H1 (cell line): ENCODE results near the gene CX3CR1. TPM values are rescaled to one million over a fixed set of nuclear protein-coding genes. Genes with fewer than 3 reads are reported as not detected.

Experiments used
- CTCF ChIA-PET: fragments of 300-600 bp; sonication (Branson Sonifier 250); formaldehyde crosslinking; loops from one replicate; lab custom pipeline; 2021; ENCODE audit not compliant: partially characterized antibody; lab: Charles Lee
- POLR2A ChIA-PET: fragments of 300-600 bp; sonication (Branson Sonifier 250); formaldehyde crosslinking; loops from one replicate; lab custom pipeline; 2021; ENCODE audit warnings: inconsistent platforms; ENCODE audit not compliant: partially characterized antibody; lab: Charles Lee
- DNase-seq, 2 experiments: peaks; one replicate each; pipeline versions ENCODE4 v3.0.0 to v3.0.0-alpha.2; 2010 to 2022; ENCODE audit warnings: low spot score in 2 of 2, low read depth in 1 of 2, mixed read lengths in 1 of 2
- FAIRE-seq: peaks from 2 replicates; lab custom pipeline; 2011; peaks lifted over from hg19 to GRCh38; lab: Jason Lieb, UNC
- H2AFZ ChIP-seq: 2 replicates; pipeline ENCODE4 v1.8.1; 2012; ENCODE audit warnings: low read length, inconsistent platforms
- H2AK5ac ChIP-seq: 2 replicates; pipeline ENCODE4 v1.6.1; 2013; ENCODE audit warnings: low read depth, low read length
- H2BK120ac ChIP-seq: replicated peaks from 2 replicates; pipeline ENCODE3; 2013; ENCODE audit warnings: low read depth, low read length, inconsistent platforms
- H2BK12ac ChIP-seq: 2 replicates; pipeline ENCODE4 v1.6.1; 2013; ENCODE audit warnings: low read depth, low read length
- H2BK15ac ChIP-seq: 2 replicates; pipeline ENCODE4 v1.6.1; 2013; ENCODE audit warnings: low read length
- H2BK20ac ChIP-seq: 2 replicates; pipeline ENCODE4 v1.6.1; 2013; ENCODE audit warnings: low read length
- H2BK5ac ChIP-seq: 2 replicates; pipeline ENCODE4 v1.6.1; 2013; ENCODE audit warnings: low read depth, low read length
- H3K14ac ChIP-seq: 2 replicates; pipeline ENCODE4 v1.6.1; 2013; ENCODE audit warnings: inconsistent platforms; ENCODE audit not compliant: insufficient read length
- H3K18ac ChIP-seq: 2 replicates; pipeline ENCODE4 v1.6.1; 2013; ENCODE audit warnings: low read length; ENCODE audit errors: extremely low read depth
- H3K23ac ChIP-seq: 2 replicates; pipeline ENCODE4 v1.6.1; 2013; ENCODE audit warnings: inconsistent platforms; ENCODE audit not compliant: insufficient read length
- H3K23me2 ChIP-seq: 2 replicates; pipeline ENCODE4 v1.6.1; 2013; ENCODE audit warnings: low read depth, low read length
- H3K27ac ChIP-seq: 2 replicates; pipeline ENCODE4 v1.6.1; 2011; ENCODE audit warnings: low read depth, low read length, inconsistent platforms
- H3K27me3 ChIP-seq, 4 experiments: replicated peaks in 1 of 4; 1 replicate in 1 of 4; 2 replicates in 3 of 4; pipeline versions ENCODE4 v1.6.1 to v1.8.1; 2011 to 2013; ENCODE audit warnings: low read length in 3 of 4, mild to moderate bottlenecking in 3 of 4, inconsistent platforms in 2 of 4, mixed read lengths in 2 of 4, moderate library complexity in 1 of 4; ENCODE audit not compliant: control insufficient read depth in 3 of 4, insufficient read depth in 3 of 4; ENCODE audit errors: extremely low read depth in 1 of 4
- H3K36me3 ChIP-seq, 4 experiments: 2 replicates each; pipeline versions ENCODE4 v1.6.1 to v1.8.1; 2011 to 2013; ENCODE audit warnings: mild to moderate bottlenecking in 4 of 4, low read length in 3 of 4, moderate library complexity in 2 of 4, control low read depth in 1 of 4, inconsistent platforms in 1 of 4; ENCODE audit not compliant: insufficient read depth in 4 of 4, control insufficient read depth in 2 of 4
- H3K4ac ChIP-seq: replicated peaks from 2 replicates; pipeline ENCODE3; 2013; ENCODE audit warnings: low read length, low read depth, mixed read lengths, inconsistent platforms; ENCODE audit not compliant: insufficient read length
- H3K4me1 ChIP-seq, 4 experiments: replicated peaks in 1 of 4; 1 replicate in 1 of 4; 2 replicates in 3 of 4; pipeline versions ENCODE4 v1.6.1 to v1.8.1; 2011 to 2013; ENCODE audit warnings: low read length in 3 of 4, inconsistent platforms in 2 of 4, mixed read lengths in 1 of 4; ENCODE audit not compliant: insufficient read depth in 4 of 4, control insufficient read depth in 3 of 4
- H3K4me2 ChIP-seq, 2 experiments: 2 replicates each; pipeline versions ENCODE4 v1.6.1 to v1.8.1; 2011 to 2013; ENCODE audit warnings: low read depth in 2 of 2, low read length in 2 of 2, control low read depth in 1 of 2, inconsistent platforms in 1 of 2, mild to moderate bottlenecking in 1 of 2; ENCODE audit not compliant: insufficient read depth in 1 of 2
- H3K4me3 ChIP-seq, 4 experiments: fragments of 200-600, 300-600 bp in 1 of 4; sonication (generic), shearing (Covaris generic), sonication (Bioruptor Twin) in 1 of 4; 2 replicates each; pipeline versions ENCODE4 v1.5.1 to v1.8.1; 2011 to 2016; ENCODE audit warnings: low read length in 4 of 4, low read depth in 3 of 4, control low read depth in 2 of 4, inconsistent platforms in 2 of 4, mild to moderate bottlenecking in 2 of 4, mixed read lengths in 1 of 4, moderate library complexity in 1 of 4; ENCODE audit not compliant: insufficient read depth in 2 of 4; ENCODE audit errors: extremely low read depth in 1 of 4
- H3K56ac ChIP-seq: replicated peaks from 2 replicates; pipeline ENCODE3; 2013; ENCODE audit warnings: low read depth, mild to moderate bottlenecking, mixed read lengths, low read length, inconsistent platforms; ENCODE audit not compliant: insufficient read length
- H3K79me1 ChIP-seq: 2 replicates; pipeline ENCODE4 v1.6.1; 2013; ENCODE audit warnings: low read depth, low read length, control low read depth
- H3K79me2 ChIP-seq, 2 experiments: 2 replicates each; pipeline versions ENCODE4 v1.6.1 to v1.8.1; 2012 to 2013; ENCODE audit warnings: low read length in 2 of 2, mild to moderate bottlenecking in 2 of 2, inconsistent platforms in 1 of 2; ENCODE audit not compliant: insufficient read depth in 2 of 2, control insufficient read depth in 1 of 2
- H3K9ac ChIP-seq, 4 experiments: replicated peaks in 1 of 4; 1 replicate in 1 of 4; 2 replicates in 3 of 4; pipeline versions ENCODE4 v1.6.1 to v1.8.1; 2011 to 2013; ENCODE audit warnings: low read depth in 3 of 4, low read length in 3 of 4, control low read depth in 2 of 4, mild to moderate bottlenecking in 2 of 4, moderate library complexity in 2 of 4, inconsistent platforms in 1 of 4; ENCODE audit errors: extremely low read depth in 1 of 4
- H3K9me3 ChIP-seq, 2 experiments: 2 replicates each; pipeline versions ENCODE4 v1.6.1 to v1.8.1; 2012 to 2013; ENCODE audit warnings: mild to moderate bottlenecking in 2 of 2, moderate library complexity in 2 of 2, control low read depth in 1 of 2, inconsistent platforms in 1 of 2, low read depth in 1 of 2, low read length in 1 of 2, mixed read lengths in 1 of 2; ENCODE audit not compliant: insufficient read depth in 2 of 2
- H4K20me1 ChIP-seq, 2 experiments: replicated peaks in 1 of 2; 2 replicates each; pipeline versions ENCODE3 to v1.8.1; 2011 to 2013; ENCODE audit warnings: inconsistent platforms in 2 of 2, low read length in 2 of 2, mild to moderate bottlenecking in 1 of 2; ENCODE audit not compliant: insufficient read depth in 2 of 2, control insufficient read depth in 1 of 2
- H4K5ac ChIP-seq: 2 replicates; pipeline ENCODE4 v1.6.1; 2013; ENCODE audit warnings: low read length, low read depth, mixed read lengths, inconsistent platforms; ENCODE audit not compliant: insufficient read length
- H4K8ac ChIP-seq: 2 replicates; pipeline ENCODE4 v1.8.0; 2013; ENCODE audit warnings: mild to moderate bottlenecking, moderate library complexity, low read length, inconsistent platforms; ENCODE audit not compliant: insufficient read depth; ENCODE audit errors: extremely low read depth
- H4K91ac ChIP-seq: replicated peaks from 2 replicates; pipeline ENCODE3; 2013; ENCODE audit warnings: low read length, mixed read lengths, inconsistent platforms; ENCODE audit not compliant: insufficient read length
- CBX5 ChIP-seq: fragments of 300-800, 300-1000 bp; sonication (generic); IDR thresholded peaks from 2 replicates; pipeline ENCODE4 v1.7.1; 2016; ENCODE audit warnings: antibody characterized with exemption, low read length, low read depth
- KDM4A ChIP-seq: IDR thresholded peaks from one replicate; pipeline ENCODE4 v1.7.1; 2012; ENCODE audit warnings: low read depth, mild to moderate bottlenecking, moderate library complexity, low read length, inconsistent platforms; ENCODE audit not compliant: severe bottlenecking
- RAD21 ChIP-seq, 2 experiments: IDR thresholded peaks in 1 of 2; conservative IDR thresholded peaks in 1 of 2; 2 replicates each; pipeline ENCODE4 v1.6.1; 2011; ENCODE audit warnings: low read depth in 2 of 2, low read length in 2 of 2, improper control_type of control experiment in 1 of 2, inconsistent platforms in 1 of 2, mild to moderate bottlenecking in 1 of 2, moderate library complexity in 1 of 2
- RBBP5 ChIP-seq: IDR thresholded peaks from 2 replicates; pipeline ENCODE4 v1.7.1; 2012; ENCODE audit warnings: low read depth, mild to moderate bottlenecking, inconsistent platforms, low read length, moderate library complexity, borderline replicate concordance
- RNF2 ChIP-seq: fragments of 200-900, 300-1000 bp; sonication (generic); IDR thresholded peaks from 2 replicates; pipeline ENCODE4 v1.7.1; 2016; ENCODE audit warnings: borderline replicate concordance, low read depth, mild to moderate bottlenecking, antibody characterized with exemption, low read length; ENCODE audit not compliant: poor library complexity, severe bottlenecking; ENCODE audit errors: missing control alignments
- SAP30 ChIP-seq: fragments of 300-600 bp; sonication (generic); IDR thresholded peaks from 2 replicates; pipeline ENCODE4 v1.7.1; 2012; ENCODE audit warnings: low read length, moderate library complexity, mild to moderate bottlenecking, inconsistent platforms; ENCODE audit not compliant: insufficient read depth, insufficient replicate concordance
- SIRT6 ChIP-seq: IDR thresholded peaks from one replicate; pipeline ENCODE4 v1.7.1; 2012; ENCODE audit warnings: low read length, inconsistent platforms
- SUZ12 ChIP-seq: fragments of 200-600 bp; sonication (generic); IDR thresholded peaks from 2 replicates; pipeline ENCODE4 v1.6.1; 2012; ENCODE audit warnings: mild to moderate bottlenecking, inconsistent platforms, low read length, moderate library complexity, mixed read lengths
- WGBS, 2 experiments: shearing (Covaris generic) in 1 of 2; methylation state at CpG; one replicate each; pipeline versions ENCODE4 v1.1.6 to v1.1.7; 2013 to 2015; ENCODE audit warnings: low lambda C conversion rate in 2 of 2, mixed read lengths in 2 of 2, inconsistent platforms in 1 of 2, low coverage in 1 of 2, missing lambda C conversion rate in 1 of 2; ENCODE audit not compliant: insufficient replicate concordance in 2 of 2, insufficient coverage in 1 of 2, insufficient read length in 1 of 2; ENCODE audit errors: extremely low coverage in 1 of 2, missing lambda C conversion rate in 1 of 2; 5-methylcytosine and 5-hydroxymethylcytosine counted together
- polyA plus RNA-seq, 7 experiments: library from polyadenylated mRNA; depleted of rRNA in 3 of 7; stranded (reverse) in 5 of 7; unstranded in 2 of 7; fragments of >200 nt in 5 of 7; fragments of 200-250 nt in 2 of 7; gene quantifications; 1 replicate in 5 of 7; 2 replicates in 1 of 7; 4 replicates in 1 of 7; pipeline versions ENCODE4 v1.2.1 to v1.2.3, GENCODE V29; 2011 to 2013; ENCODE audit warnings: missing spikeins in 2 of 7, mixed read lengths in 2 of 7
- total RNA-seq: library from RNA; stranded (reverse); fragmentation: NEBNext Ultra II Directional; extraction: Animal tissue kit (Norgen Biotek cat#: 25700); gene quantifications from 2 replicates; pipeline ENCODE4 v1.2.1, GENCODE V29; 2021
- TF ChIP-seq, protein P1 (sequence below): IDR thresholded peaks from 2 replicates; pipeline ENCODE4 v1.6.1; 2012; ENCODE audit warnings: low read length, inconsistent platforms
- TF ChIP-seq, protein P2 (sequence below): IDR thresholded peaks from 2 replicates; pipeline ENCODE4 v1.6.1; 2011; ENCODE audit warnings: low read length, improper control_type of control experiment

Gene CX3CR1
- total and polyA plus RNA-seq, 2 of the 8 experiments (the other 6 are each of a cell fraction or from before 2014, with no cell fraction given): 0.08 TPM; not detected in 1

DNA sequence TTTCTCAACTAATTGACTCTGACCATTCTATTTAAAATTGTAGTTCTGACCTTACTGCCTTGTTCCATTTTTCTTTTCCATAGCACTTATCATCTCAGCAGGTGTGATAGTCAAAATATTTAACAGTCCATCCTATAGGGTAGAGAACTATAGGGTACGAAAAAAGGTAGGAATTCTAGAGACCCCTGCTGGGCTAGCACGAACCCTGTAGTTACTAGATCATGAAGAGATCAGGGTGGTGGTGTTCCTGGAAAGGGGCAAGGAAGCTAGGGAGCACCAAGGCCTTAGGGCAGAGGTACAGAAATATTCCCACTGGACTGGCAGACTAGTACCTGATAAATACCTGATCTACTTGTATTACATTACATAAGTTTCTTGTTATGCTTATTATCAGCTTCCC lies 55.5 kb downstream of the CX3CR1 start:
- CTCF ChIA-PET: no interaction called here
- FAIRE-seq: no peak
- TF ChIP-seq RNF2 (no peak), SAP30 (no peak), SIRT6 (no peak), SUZ12 (no peak), RBBP5 (no peak), RAD21 (IDR thresholded peaks at IDR 0.05 in 1 of 2, conservative IDR thresholded peaks at IDR 0.05 in 1 of 2; ENCODE audit: low read depth in 2 of 2, low read length in 2 of 2) (no peak), KDM4A (no peak), CBX5 (no peak)
- TF ChIP-seq, protein P1, sequence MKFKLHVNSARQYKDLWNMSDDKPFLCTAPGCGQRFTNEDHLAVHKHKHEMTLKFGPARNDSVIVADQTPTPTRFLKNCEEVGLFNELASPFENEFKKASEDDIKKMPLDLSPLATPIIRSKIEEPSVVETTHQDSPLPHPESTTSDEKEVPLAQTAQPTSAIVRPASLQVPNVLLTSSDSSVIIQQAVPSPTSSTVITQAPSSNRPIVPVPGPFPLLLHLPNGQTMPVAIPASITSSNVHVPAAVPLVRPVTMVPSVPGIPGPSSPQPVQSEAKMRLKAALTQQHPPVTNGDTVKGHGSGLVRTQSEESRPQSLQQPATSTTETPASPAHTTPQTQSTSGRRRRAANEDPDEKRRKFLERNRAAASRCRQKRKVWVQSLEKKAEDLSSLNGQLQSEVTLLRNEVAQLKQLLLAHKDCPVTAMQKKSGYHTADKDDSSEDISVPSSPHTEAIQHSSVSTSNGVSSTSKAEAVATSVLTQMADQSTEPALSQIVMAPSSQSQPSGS: no peak
- TF ChIP-seq, protein P2, sequence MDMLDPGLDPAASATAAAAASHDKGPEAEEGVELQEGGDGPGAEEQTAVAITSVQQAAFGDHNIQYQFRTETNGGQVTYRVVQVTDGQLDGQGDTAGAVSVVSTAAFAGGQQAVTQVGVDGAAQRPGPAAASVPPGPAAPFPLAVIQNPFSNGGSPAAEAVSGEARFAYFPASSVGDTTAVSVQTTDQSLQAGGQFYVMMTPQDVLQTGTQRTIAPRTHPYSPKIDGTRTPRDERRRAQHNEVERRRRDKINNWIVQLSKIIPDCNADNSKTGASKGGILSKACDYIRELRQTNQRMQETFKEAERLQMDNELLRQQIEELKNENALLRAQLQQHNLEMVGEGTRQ: no peak

More for the DNA sequence above, 55.5 kb downstream of the CX3CR1 start:
- no peak overlapping the region for H2AK5ac ChIP-seq
- H3K79me2 ChIP-seq: no peaks in the 10 kb centered on the region
- H4K91ac ChIP-seq: no peak overlapping the region
- no peak overlapping the region for H3K23ac ChIP-seq
- H4K5ac ChIP-seq: no peak overlapping the region
- no peak overlapping the region for H2BK12ac ChIP-seq
- no peaks in the 10 kb centered on the region for H4K20me1 ChIP-seq
- no peak overlapping the region for H4K8ac ChIP-seq
- no peak overlapping the region for H3K4me3 ChIP-seq
- H3K23me2 ChIP-seq: no peaks in the 10 kb centered on the region
- H3K14ac ChIP-seq: no peak overlapping the region
- no peak for DNase-seq
- no peak overlapping the region for H2BK5ac ChIP-seq
- H3K36me3 ChIP-seq: no peaks in the 10 kb centered on the region
- no peaks in the 10 kb centered on the region for H3K9me3 ChIP-seq
- no peak overlapping the region for H2BK120ac ChIP-seq
- H3K18ac ChIP-seq: no peak overlapping the region
- no peak overlapping the region for H2BK20ac ChIP-seq
- H3K4me1 ChIP-seq: no peaks in the 10 kb centered on the region
- H3K56ac ChIP-seq: no peak overlapping the region
- no peak overlapping the region for H3K4ac ChIP-seq
- POLR2A ChIA-PET: no interaction called here
- H3K9ac ChIP-seq: no peak overlapping the region
- H3K79me1 ChIP-seq: no peaks in the 10 kb centered on the region
- no peak overlapping the region for H2BK15ac ChIP-seq
- no peak overlapping the region for H2AFZ ChIP-seq
- H3K27me3 ChIP-seq: no peaks in the 10 kb centered on the region
- no peak overlapping the region for H3K4me2 ChIP-seq
- 89% methylated on average over 2 of the region's 2 CpGs; no CpG with 5 or more reads in 1 of the 2 experiments for WGBS, 2 experiments
- no peak overlapping the region for H3K27ac ChIP-seq
